ENCODE results near the gene GDF11. TPM values are rescaled to one million over a fixed set of nuclear protein-coding genes. Genes with fewer than 3 reads are reported as not detected.

GDF11 gene
- total RNA-seq, 1 donor from 2014 or later: 52.4 TPM

GRCh38 chr12:55719371-55719770 is 23.6 kb upstream of the GDF11 start:
- Mint-ChIP-seq H3K27me3 (ENCODE audit: unreplicated experiment) (peaks cover 12% of the 10 kb centered on the region), H3K36me3 (ENCODE audit: unreplicated experiment) (no peaks in the 10 kb centered on the region), H3K4me3 (ENCODE audit: unreplicated experiment) (no peak overlapping the region), H3K4me1 (ENCODE audit: low read depth, unreplicated experiment) (peaks cover 19% of the 10 kb centered on the region), H3K9me3 (ENCODE audit: unreplicated experiment) (peaks cover 12% of the 10 kb centered on the region), H3K27ac (ENCODE audit: unreplicated experiment) (no peak overlapping the region)
- TF ChIP-seq CTCF (IDR thresholded peaks at IDR 0.05; ENCODE audit: partially characterized antibody, unreplicated experiment): no peak
- DNase-seq: no peak

- no peaks in the 10 kb centered on the region for H3K36me3 Mint-ChIP-seq (ENCODE audit: unreplicated experiment)
- no peak for TF ChIP-seq CTCF (IDR thresholded peaks at IDR 0.05; ENCODE audit: partially characterized antibody, unreplicated experiment)
- H3K27ac Mint-ChIP-seq (ENCODE audit: unreplicated experiment): no peak within 1 kb of the TSS
- no peak for DNase-seq
- H3K27me3 Mint-ChIP-seq (ENCODE audit: unreplicated experiment): peaks cover 12% of the 10 kb centered on the region
- peaks cover 24% of the 10 kb centered on the region for H3K4me1 Mint-ChIP-seq (ENCODE audit: low read depth, unreplicated experiment)
- H3K4me3 Mint-ChIP-seq (ENCODE audit: unreplicated experiment): no peak within 1 kb of the TSS
- H3K9me3 Mint-ChIP-seq (ENCODE audit: unreplicated experiment): peaks cover 11% of the 10 kb centered on the region
Measured at GRCh38 chr12:55720071-55720564, 22.8 kb upstream of the GDF11 start, which contains the start of gene RDH5. RDH5 (plus strand) TSS chr12:55720393; CDS start chr12:55721185, 792 bp downstream.

- Mint-ChIP-seq H3K9me3 (ENCODE audit: unreplicated experiment) (peaks cover 3% of the 10 kb centered on the region), H3K27ac (ENCODE audit: unreplicated experiment) (no peak overlapping the region), H3K4me1 (ENCODE audit: low read depth, unreplicated experiment) (peaks cover 33% of the 10 kb centered on the region), H3K36me3 (ENCODE audit: unreplicated experiment) (peaks cover 3% of the 10 kb centered on the region), H3K4me3 (ENCODE audit: unreplicated experiment) (no peak overlapping the region), H3K27me3 (ENCODE audit: unreplicated experiment) (peaks cover 7% of the 10 kb centered on the region)
- TF ChIP-seq CTCF (IDR thresholded peaks at IDR 0.05; ENCODE audit: partially characterized antibody, unreplicated experiment): no peak
- no peak for DNase-seq
Measured at GRCh38 chr12:55720894-55721444, 22.0 kb upstream of the GDF11 start.

GRCh38 chr12:55721601-55722213 is 21.2 kb upstream of the GDF11 start:
- no peak for TF ChIP-seq CTCF (IDR thresholded peaks at IDR 0.05; ENCODE audit: partially characterized antibody, unreplicated experiment)
- H3K27ac Mint-ChIP-seq (ENCODE audit: unreplicated experiment): no peak overlapping the region
- H3K9me3 Mint-ChIP-seq (ENCODE audit: unreplicated experiment): peaks cover 3% of the 10 kb centered on the region
- no peak for DNase-seq
- no peak overlapping the region for H3K4me3 Mint-ChIP-seq (ENCODE audit: unreplicated experiment)
- H3K4me1 Mint-ChIP-seq (ENCODE audit: low read depth, unreplicated experiment): peaks cover 36% of the 10 kb centered on the region
- H3K27me3 Mint-ChIP-seq (ENCODE audit: unreplicated experiment): peaks cover 5% of the 10 kb centered on the region
- H3K36me3 Mint-ChIP-seq (ENCODE audit: unreplicated experiment): peaks cover 6% of the 10 kb centered on the region

- Mint-ChIP-seq H3K9me3 (ENCODE audit: unreplicated experiment) (peaks cover 6% of the 10 kb centered on the region), H3K27me3 (ENCODE audit: unreplicated experiment) (peaks cover 2% of the 10 kb centered on the region), H3K4me1 (ENCODE audit: low read depth, unreplicated experiment) (peaks cover 33% of the 10 kb centered on the region), H3K4me3 (ENCODE audit: unreplicated experiment) (no peak overlapping the region), H3K36me3 (ENCODE audit: unreplicated experiment) (peaks cover 9% of the 10 kb centered on the region), H3K27ac (ENCODE audit: unreplicated experiment) (no peak overlapping the region)
- DNase-seq: no peak
- no peak for TF ChIP-seq CTCF (IDR thresholded peaks at IDR 0.05; ENCODE audit: partially characterized antibody, unreplicated experiment)
Measured at GRCh38 chr12:55722948-55723347, 20.0 kb upstream of the GDF11 start.
